ENCODE measurements around the gene PLPP7. TPM values are rescaled to one million over a fixed set of nuclear protein-coding genes. Genes with fewer than 3 reads are reported as not detected.

PLPP7 gene
- polyA plus RNA-seq, 2 of the 4 experiments (the other 2 are of a cell fraction) = 0.08 TPM; not detected in 1

DNA sequence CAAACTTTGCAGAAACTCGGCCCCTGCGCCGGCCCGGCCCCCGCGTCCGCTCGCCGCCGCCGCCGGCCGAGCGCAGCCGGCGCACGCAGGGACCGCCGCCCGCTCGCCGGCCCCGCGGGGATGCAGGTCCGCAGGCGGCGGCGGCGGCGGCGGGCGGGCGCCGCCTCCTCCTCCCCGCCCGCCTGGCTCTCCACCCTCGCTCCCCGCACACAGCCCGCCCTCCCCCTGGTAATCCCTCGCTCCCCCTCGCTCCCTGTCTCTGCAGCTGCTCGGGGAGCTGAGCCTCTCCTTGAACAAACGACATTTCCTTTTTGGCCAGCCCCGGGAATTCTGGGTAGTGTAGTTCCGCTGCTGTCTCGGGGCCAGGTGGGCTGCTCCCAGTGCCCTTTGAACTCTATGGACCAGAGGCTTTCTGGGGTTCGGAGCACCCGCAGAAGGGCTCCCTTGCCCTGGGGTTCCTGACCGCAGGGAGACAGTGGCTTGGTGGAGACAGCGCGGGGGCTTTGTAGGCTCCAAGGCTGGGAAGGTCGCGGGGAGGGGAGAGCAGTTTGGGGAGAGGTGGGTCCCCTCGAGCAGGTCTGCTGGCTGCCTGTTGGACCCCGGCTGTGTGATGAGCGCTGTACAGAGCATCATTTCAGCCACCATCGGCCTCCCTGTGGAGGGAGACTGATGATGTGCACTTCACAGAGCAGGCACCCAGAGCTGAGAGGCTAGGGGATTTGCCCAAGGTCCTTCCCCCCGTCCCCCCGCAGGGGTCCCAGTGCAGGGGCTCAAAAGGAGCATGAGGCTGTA lies 11.4 kb upstream of the PLPP7 start:
- Histone ChIP-seq H3K4me2 (peak overlapping the region; percentile 100), H3K27ac (peak overlapping the region; percentile 51 to 85), H3K4me1 (no peaks in the 10 kb centered on the region; the same call in 2 of the 3 replicates), H3K9me3 (no peaks in the 10 kb centered on the region), H3K4me3 (peak overlapping the region; percentile 70)
- DNase-seq (ENCODE audit: low read depth in 1 of 2, low spot score in 1 of 2) (peak; percentile 69 to 94), FAIRE-seq (no peak), ATAC-seq (peak; percentile 63 to 84)
- TF ChIP-seq FOXS1 (CRISPR knock-in tag; IDR thresholded peaks at IDR 0.05) (no peak), ZFP36 (IDR thresholded peaks at IDR 0.05; ENCODE audit: borderline replicate concordance, partially characterized antibody) (peak; percentile 17), FOSB (CRISPR knock-in tag; IDR thresholded peaks at IDR 0.05) (no peak), ZNF302 (CRISPR knock-in tag; IDR thresholded peaks at IDR 0.05) (no peak)
- ChIA-PET POLR2A (interaction anchor here (0.6 to 0.7 kb wide), 2 partner anchors 31 to 153 kb away, joined by 3 to 6 read pairs; partner anchors contain the start of gene NUP214), CTCF (interaction anchor here (1.5 to 3.2 kb wide), 3 partner anchors 25 to 232 kb away, joined by 3 to 12 read pairs (median 3); no protein-coding TSS in a partner anchor)
- WGBS (ENCODE audit: missing lambda C conversion rate) = 29% methylated on average over 18 of the region's 59 CpGs

DNA sequence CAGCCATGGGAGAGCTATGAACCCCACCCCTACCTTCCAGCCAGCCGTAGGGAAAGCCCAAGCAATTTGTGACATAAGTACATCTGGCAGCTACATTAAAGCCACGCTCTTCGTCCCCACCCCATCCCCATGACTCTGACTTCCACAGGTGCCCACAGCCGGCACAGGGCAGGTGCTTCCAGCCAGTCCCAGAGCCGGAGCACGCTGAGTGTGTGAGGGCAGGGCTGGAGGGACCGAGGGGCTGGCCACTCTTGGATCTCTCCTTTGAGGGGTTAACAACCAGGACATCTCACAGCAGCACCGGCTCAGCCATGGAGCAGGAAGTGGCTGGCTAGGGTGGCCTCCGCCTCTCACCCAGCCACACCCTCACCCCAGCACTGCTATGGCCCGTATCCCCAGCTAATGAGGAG lies 10.8 kb upstream of the PLPP7 start:
- FAIRE-seq = no peak
- ATAC-seq = peak in 1 of 2 experiments; percentile 26; a peak in 3 of 6 replicates
- Histone ChIP-seq H3K4me3 (no peak overlapping the region), H3K4me1 (no peaks in the 10 kb centered on the region; the same call in 2 of the 3 replicates), H3K9me3 (no peaks in the 10 kb centered on the region), H3K4me2 (no peak overlapping the region), H3K27ac (no peak overlapping the region)
- WGBS (ENCODE audit: missing lambda C conversion rate) = 51% methylated on average over 8 of the region's 10 CpGs
- CTCF ChIA-PET = interaction anchor here (1.5 to 3.2 kb wide), 3 partner anchors 25 to 232 kb away, joined by 3 to 12 read pairs (median 3); no protein-coding TSS in a partner anchor
- TF ChIP-seq BHLHE40 (IDR thresholded peaks at IDR 0.05; ENCODE audit: low read depth, low read length) (no peak), MAZ (IDR thresholded peaks at IDR 0.05; ENCODE audit: borderline replicate concordance, low read depth, low read length) (no peak), JUN (IDR thresholded peaks at IDR 0.05) (no peak), FOXS1 (CRISPR knock-in tag; IDR thresholded peaks at IDR 0.05) (no peak), ZSCAN20 (CRISPR knock-in tag; IDR thresholded peaks at IDR 0.05) (no peak), EP300 (IDR thresholded peaks at IDR 0.05) (no peak), PHF8 (IDR thresholded peaks at IDR 0.05; ENCODE audit: borderline replicate concordance, low read depth) (no peak), JUNB (IDR thresholded peaks at IDR 0.05) (no peak), ZFP36 (IDR thresholded peaks at IDR 0.05; ENCODE audit: borderline replicate concordance, partially characterized antibody) (no peak), CEBPB (IDR thresholded peaks at IDR 0.05) (no peak), PBX3 (IDR thresholded peaks at IDR 0.05) (no peak)
- TF ChIP-seq, protein P1, sequence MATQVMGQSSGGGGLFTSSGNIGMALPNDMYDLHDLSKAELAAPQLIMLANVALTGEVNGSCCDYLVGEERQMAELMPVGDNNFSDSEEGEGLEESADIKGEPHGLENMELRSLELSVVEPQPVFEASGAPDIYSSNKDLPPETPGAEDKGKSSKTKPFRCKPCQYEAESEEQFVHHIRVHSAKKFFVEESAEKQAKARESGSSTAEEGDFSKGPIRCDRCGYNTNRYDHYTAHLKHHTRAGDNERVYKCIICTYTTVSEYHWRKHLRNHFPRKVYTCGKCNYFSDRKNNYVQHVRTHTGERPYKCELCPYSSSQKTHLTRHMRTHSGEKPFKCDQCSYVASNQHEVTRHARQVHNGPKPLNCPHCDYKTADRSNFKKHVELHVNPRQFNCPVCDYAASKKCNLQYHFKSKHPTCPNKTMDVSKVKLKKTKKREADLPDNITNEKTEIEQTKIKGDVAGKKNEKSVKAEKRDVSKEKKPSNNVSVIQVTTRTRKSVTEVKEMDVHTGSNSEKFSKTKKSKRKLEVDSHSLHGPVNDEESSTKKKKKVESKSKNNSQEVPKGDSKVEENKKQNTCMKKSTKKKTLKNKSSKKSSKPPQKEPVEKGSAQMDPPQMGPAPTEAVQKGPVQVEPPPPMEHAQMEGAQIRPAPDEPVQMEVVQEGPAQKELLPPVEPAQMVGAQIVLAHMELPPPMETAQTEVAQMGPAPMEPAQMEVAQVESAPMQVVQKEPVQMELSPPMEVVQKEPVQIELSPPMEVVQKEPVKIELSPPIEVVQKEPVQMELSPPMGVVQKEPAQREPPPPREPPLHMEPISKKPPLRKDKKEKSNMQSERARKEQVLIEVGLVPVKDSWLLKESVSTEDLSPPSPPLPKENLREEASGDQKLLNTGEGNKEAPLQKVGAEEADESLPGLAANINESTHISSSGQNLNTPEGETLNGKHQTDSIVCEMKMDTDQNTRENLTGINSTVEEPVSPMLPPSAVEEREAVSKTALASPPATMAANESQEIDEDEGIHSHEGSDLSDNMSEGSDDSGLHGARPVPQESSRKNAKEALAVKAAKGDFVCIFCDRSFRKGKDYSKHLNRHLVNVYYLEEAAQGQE (IDR thresholded peaks at IDR 0.05) = no peak
- POLR2A ChIA-PET = no interaction called here
- DNase-seq (ENCODE audit: low read depth in 1 of 2, low spot score in 1 of 2) = no peak

DNA sequence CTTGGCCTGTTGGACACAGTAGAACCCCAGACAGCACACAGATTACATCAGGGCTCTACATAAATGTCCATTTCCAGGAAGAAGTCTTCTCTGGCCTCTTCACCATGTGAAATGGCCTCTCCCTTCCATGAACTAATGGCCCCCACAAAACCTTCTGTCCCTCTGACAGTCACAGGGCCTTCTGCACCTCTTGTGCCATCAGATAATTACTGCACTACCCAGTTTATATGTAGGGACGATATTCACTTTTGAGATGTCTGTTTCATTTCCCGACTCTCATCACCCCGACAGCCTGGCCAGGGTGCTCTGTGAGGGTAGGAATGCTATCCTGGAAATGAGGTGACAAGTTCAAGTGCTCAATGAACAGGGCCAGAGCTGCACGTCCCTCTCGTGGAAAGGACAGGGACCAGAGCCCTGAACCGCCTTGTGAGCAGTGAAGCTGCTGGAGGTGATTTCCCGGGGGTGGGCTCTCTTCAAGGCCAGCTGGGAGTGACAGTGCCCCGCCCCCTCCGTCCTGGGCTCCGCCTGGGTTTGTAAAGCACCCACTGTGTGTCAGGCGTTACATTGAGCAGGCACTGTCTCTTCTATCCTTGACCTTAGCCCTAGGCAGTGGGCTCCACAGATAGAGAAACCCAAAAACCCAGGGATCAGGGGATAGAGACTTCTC lies 10.2 kb upstream of the PLPP7 start:
- ChIA-PET CTCF (interaction anchor here (1.5 to 3.2 kb wide), 3 partner anchors 24 to 233 kb away, joined by 3 to 12 read pairs (median 3); no protein-coding TSS in a partner anchor), POLR2A (no interaction called here)
- Histone ChIP-seq H3K4me2 (no peak overlapping the region), H3K9me3 (no peaks in the 10 kb centered on the region), H3K4me3 (no peak overlapping the region), H3K4me1 (no peaks in the 10 kb centered on the region; the same call in 2 of the 3 replicates), H3K27ac (no peak overlapping the region)
- ATAC-seq (no peak), DNase-seq (ENCODE audit: low read depth in 1 of 2, low spot score in 1 of 2) (no peak), FAIRE-seq (no peak)
- 71% methylated on average over 11 of the region's 11 CpGs for WGBS (ENCODE audit: missing lambda C conversion rate)
- TF ChIP-seq EP300 (IDR thresholded peaks at IDR 0.05) (no peak), RAD21 (conservative IDR thresholded peaks at IDR 0.05 in 1 of 2, IDR thresholded peaks at IDR 0.05 in 1 of 2) (no peak), BHLHE40 (IDR thresholded peaks at IDR 0.05; ENCODE audit: low read depth, low read length) (no peak), NR3C1 (IDR thresholded peaks at IDR 0.05) (no peak), ZFP36 (IDR thresholded peaks at IDR 0.05; ENCODE audit: borderline replicate concordance, partially characterized antibody) (no peak), RFX5 (IDR thresholded peaks at IDR 0.05) (no peak), CEBPB (IDR thresholded peaks at IDR 0.05) (no peak), RARB (CRISPR knock-in tag; IDR thresholded peaks at IDR 0.05) (no peak), MAX (IDR thresholded peaks at IDR 0.05) (no peak), BCL3 (IDR thresholded peaks at IDR 0.05) (no peak), SREBF2 (IDR thresholded peaks at IDR 0.05) (no peak), HOXB5 (CRISPR knock-in tag; IDR thresholded peaks at IDR 0.05) (no peak), HDAC2 (IDR thresholded peaks at IDR 0.05) (no peak), CBX2 (IDR thresholded peaks at IDR 0.05; ENCODE audit: borderline replicate concordance, low read depth) (no peak), KDM5A (IDR thresholded peaks at IDR 0.05) (no peak), EHMT2 (IDR thresholded peaks at IDR 0.05; ENCODE audit: low read depth) (no peak)

All from A549 (cell line).